ENCODE measurements around the gene PILRA. TPM values are rescaled to one million over a fixed set of nuclear protein-coding genes. Genes with fewer than 3 reads are reported as not detected.
"Not testable (repeated sequence)": the region's sequence is repeated elsewhere in the genome, so short reads cannot be mapped to it uniquely, and the experiment has no call there.

Gene PILRA
- total RNA-seq, 2 donors from 2014 or later: 5.0 to 8.5 TPM

DNA sequence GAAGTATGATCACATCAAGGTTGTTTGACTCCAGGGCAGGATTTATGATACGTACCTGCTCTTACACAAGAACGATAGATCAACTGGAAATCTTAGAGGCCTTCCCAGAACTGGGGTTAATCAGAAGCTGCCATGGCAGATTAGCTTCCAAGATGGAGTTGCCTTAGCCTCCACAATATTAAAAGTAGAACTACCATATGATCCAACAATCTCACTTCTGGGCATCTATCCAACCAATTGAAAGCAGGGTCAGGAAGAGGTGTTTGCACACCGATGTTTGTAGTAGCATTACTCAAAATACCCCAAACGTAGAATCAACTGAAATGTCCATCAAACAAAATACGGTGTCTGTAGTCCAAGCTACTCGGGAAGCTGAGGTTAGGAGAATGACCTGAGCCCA lies 8.8 kb upstream of the PILRA start:
- no peak overlapping the region for H3K4me3 ChIP-seq
- ATAC-seq (ENCODE audit: insufficient number of reproducible peaks, low FRiP score, low read depth): no peak
- H3K9me3 ChIP-seq: no peaks in the 10 kb centered on the region
- peaks cover 41% of the 10 kb centered on the region for H3K36me3 ChIP-seq
- H3K4me1 ChIP-seq (ENCODE audit: control insufficient read depth in 1 of 2, low read depth in 2 of 2): no peaks in the 10 kb centered on the region
- no peak overlapping the region for H3K27ac ChIP-seq
- DNase-seq (ENCODE audit: low spot score): no peak
- H3K27me3 ChIP-seq (replicated peaks; ENCODE audit: insufficient read depth): no peaks in the 10 kb centered on the region
- TF ChIP-seq, protein P1, sequence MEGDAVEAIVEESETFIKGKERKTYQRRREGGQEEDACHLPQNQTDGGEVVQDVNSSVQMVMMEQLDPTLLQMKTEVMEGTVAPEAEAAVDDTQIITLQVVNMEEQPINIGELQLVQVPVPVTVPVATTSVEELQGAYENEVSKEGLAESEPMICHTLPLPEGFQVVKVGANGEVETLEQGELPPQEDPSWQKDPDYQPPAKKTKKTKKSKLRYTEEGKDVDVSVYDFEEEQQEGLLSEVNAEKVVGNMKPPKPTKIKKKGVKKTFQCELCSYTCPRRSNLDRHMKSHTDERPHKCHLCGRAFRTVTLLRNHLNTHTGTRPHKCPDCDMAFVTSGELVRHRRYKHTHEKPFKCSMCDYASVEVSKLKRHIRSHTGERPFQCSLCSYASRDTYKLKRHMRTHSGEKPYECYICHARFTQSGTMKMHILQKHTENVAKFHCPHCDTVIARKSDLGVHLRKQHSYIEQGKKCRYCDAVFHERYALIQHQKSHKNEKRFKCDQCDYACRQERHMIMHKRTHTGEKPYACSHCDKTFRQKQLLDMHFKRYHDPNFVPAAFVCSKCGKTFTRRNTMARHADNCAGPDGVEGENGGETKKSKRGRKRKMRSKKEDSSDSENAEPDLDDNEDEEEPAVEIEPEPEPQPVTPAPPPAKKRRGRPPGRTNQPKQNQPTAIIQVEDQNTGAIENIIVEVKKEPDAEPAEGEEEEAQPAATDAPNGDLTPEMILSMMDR (IDR thresholded peaks at IDR 0.05): no peak

GRCh38 chr7:100365998-100366367 lies 7.3 kb upstream of the PILRA start:
- not testable (repeated sequence) for H3K4me1 ChIP-seq (ENCODE audit: control insufficient read depth in 1 of 2, low read depth in 2 of 2); H3K27me3 ChIP-seq (replicated peaks; ENCODE audit: insufficient read depth); H3K27ac ChIP-seq; ATAC-seq (ENCODE audit: insufficient number of reproducible peaks, low FRiP score, low read depth); H3K4me3 ChIP-seq; H3K9me3 ChIP-seq; DNase-seq (ENCODE audit: low spot score)
- H3K36me3 ChIP-seq: peaks cover 25% of the 10 kb centered on the region

GRCh38 chr7:100366411-100367250 lies 6.7 kb upstream of the PILRA start:
- no peak overlapping the region for H3K27ac ChIP-seq
- ATAC-seq (ENCODE audit: insufficient number of reproducible peaks, low FRiP score, low read depth) (no peak), DNase-seq (ENCODE audit: low spot score) (no peak)
- no peaks in the 10 kb centered on the region for H3K27me3 ChIP-seq (replicated peaks; ENCODE audit: insufficient read depth)
- TF ChIP-seq, protein P1 (IDR thresholded peaks at IDR 0.05): no peak
- H3K4me3 ChIP-seq: no peak overlapping the region
- no peaks in the 10 kb centered on the region for H3K4me1 ChIP-seq (ENCODE audit: control insufficient read depth in 1 of 2, low read depth in 2 of 2)
- H3K36me3 ChIP-seq: peaks cover 19% of the 10 kb centered on the region
- H3K9me3 ChIP-seq: no peaks in the 10 kb centered on the region

DNA sequence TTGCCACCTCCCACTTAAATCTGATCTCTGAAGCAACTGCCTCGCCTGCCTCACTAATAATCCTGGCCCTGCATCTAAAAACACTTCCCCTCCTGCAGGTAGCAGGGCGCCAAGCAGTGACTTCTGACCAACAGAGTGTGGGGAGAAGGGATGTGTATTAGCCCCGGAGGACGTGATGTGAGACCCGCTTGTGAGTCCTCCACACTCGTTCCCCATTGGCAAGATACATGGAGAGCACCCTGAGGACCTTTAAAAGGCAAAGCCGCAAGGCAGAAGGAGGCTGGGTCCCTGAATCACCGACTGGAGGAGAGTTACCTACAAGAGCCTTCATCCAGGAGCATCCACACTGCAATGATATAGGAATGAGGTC lies 6.1 kb upstream of the PILRA start:
- Histone ChIP-seq H3K27me3 (replicated peaks; ENCODE audit: insufficient read depth) (no peaks in the 10 kb centered on the region), H3K4me1 (ENCODE audit: control insufficient read depth in 1 of 2, low read depth in 2 of 2) (no peaks in the 10 kb centered on the region), H3K27ac (no peak overlapping the region), H3K4me3 (no peak overlapping the region), H3K36me3 (peaks cover 17% of the 10 kb centered on the region), H3K9me3 (no peaks in the 10 kb centered on the region)
- DNase-seq (ENCODE audit: low spot score): no peak
- TF ChIP-seq, protein P1 (IDR thresholded peaks at IDR 0.05): no peak
- ATAC-seq (ENCODE audit: insufficient number of reproducible peaks, low FRiP score, low read depth): no peak

GRCh38 chr7:100367676-100368613 lies 5.3 kb upstream of the PILRA start:
- TF ChIP-seq, protein P1 (IDR thresholded peaks at IDR 0.05): no peak
- Histone ChIP-seq H3K36me3 (peaks cover 9% of the 10 kb centered on the region), H3K27ac (no peak overlapping the region), H3K4me3 (no peak overlapping the region), H3K27me3 (replicated peaks; ENCODE audit: insufficient read depth) (no peaks in the 10 kb centered on the region), H3K9me3 (no peaks in the 10 kb centered on the region), H3K4me1 (ENCODE audit: control insufficient read depth in 1 of 2, low read depth in 2 of 2) (no peaks in the 10 kb centered on the region)
- no peak for ATAC-seq (ENCODE audit: insufficient number of reproducible peaks, low FRiP score, low read depth)
- DNase-seq (ENCODE audit: low spot score): no peak

Measured in thoracic aorta (tissue), 2 donors.